Ecto neural progenitor cell (in vitro differentiated cells): Measurements from ENCODE around the gene MARS1.
"Not testable (repeated sequence)": the region's sequence is repeated elsewhere in the genome, so short reads cannot be mapped to it uniquely, and the experiment has no call there.

Experiments
- DNase-seq: peaks from one replicate; pipeline ENCODE4 v3.0.0-alpha.2; 2018; ENCODE audit warnings: low spot score

MARS1 gene

DNA sequence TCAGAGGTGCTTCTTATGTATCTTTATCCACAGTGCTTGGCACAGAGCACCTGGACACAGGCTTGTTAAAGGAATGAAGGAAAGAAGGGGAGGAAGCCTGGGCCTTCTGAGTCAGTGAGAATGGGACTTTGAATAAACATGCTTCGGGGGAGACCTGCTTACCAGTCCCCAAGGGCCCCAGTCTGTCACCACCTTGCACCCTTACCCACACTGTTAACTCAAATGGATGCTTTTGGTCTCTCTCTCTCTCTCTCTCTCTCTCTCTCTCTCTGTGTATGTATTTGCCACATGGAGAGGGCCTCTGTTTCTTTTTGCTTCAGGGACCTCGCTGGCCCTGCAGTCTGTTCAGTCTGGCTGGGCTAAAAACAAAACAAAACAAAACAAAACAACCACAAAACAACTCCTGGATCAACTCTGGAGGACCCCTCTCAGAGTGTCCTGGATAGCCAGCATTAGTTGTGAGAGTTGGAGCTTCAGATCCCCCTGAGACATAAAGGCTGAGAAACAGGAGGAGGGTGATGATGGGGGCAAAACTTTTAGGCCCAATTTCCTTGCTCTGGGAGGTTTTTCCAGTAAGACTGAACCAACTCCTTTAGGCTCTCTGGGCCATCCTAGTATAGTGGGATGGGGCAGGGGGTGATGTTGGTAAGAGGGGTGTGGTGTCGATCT is 63.9 kb downstream of the MARS1 start:
- no peak for DNase-seq

DNA sequence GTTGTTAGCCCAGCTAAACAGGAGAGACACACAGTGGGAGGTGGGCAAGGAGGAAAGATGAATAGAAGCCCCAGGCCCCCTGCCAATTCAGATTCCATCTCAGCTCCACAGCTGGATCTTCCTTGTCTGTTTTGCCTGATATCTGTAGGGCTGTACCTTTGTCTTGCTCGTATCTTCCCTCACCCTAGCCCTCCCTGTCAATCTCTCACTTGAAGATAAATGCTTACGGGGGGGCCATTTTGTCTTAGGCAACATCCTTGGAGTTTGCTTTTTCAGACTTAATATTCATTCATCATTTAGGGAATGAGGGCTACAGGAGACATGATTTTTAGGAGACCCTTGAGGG is 64.4 kb downstream of the MARS1 start:
- DNase-seq: no peak

DNA sequence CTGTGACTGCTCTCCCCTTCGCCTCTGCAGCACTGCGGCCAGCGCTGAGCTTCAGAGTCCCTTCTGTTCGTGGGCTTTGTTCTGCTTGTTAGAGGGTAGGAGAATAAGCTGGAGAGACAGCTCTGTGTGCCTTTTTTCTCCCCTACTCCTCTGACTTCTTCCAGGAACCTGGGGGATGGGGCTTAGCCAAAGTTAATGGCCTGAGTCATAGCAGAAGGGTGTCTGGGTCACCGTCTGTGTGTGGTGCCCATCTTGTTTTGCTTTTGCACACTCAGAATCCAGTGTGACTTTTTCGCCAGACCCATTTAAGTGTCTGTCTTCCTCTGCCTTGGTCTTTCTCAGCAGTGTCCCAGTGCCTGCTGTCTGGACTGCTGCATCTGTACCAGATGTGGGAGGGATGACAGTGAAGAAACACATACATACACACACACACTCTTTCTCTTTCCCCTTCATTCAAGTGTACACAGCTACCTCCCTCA is 65.0 kb downstream of the MARS1 start:
- no peak for DNase-seq

DNA sequence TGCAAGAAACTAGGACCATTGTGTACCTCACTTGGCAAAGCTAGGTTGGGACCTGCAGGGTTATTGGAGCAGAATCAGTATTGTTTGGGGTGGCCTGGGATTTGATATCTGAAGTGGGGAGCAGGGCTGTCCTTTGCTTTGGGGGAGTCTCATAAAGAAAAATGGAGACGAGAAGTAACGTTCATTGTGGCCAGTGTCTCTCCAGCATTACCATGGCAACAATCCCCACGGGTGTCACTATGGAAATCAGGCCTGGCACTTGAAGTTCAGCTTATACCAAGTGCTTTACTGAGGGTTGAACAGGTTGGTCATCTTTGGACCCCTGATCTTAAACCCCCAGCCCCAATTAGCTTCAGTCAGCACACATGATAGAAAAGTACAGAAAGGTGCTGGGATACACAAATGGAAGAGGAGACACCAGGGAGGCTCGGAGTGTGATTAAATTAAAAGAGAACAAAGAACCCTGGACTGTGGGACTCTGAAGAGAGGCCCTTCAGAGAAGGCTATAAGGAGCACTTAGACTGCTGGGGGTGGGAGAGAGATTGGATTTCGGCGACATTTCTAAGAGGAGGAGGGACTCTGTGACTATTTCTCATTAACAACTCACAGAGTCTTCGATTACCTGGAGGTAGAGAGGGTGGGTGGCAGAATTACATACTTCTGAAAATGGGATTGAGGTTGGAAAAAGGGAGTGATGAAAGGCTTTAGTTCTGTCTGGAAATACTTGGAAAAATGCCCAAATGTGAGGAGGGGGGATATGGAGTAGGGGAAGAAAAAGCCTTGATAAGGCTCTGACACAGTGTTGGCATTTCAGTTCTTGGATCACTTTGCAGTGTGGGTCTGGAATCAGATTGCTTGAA is 65.7 kb downstream of the MARS1 start:
- no peak for DNase-seq

DNA sequence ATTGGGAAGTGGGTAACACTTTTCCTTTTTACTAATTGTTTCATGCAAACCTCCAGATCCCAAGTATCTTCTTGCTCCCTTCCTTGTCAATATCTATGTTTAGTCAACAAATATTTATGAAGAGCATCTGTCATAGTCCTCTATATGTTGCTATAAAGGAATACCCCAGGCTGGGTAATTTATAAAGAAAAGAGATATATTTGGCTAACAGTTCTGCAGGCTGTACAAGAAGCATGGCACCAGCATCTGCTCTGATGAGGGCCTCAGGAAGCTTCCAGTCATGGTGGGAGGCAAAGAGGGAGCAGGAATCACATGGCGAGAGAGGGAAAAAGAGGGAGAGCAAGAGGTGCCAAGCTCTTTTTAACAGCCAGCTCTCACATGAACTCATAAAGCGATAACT is 66.6 kb downstream of the MARS1 start:
- no peak for DNase-seq

DNA sequence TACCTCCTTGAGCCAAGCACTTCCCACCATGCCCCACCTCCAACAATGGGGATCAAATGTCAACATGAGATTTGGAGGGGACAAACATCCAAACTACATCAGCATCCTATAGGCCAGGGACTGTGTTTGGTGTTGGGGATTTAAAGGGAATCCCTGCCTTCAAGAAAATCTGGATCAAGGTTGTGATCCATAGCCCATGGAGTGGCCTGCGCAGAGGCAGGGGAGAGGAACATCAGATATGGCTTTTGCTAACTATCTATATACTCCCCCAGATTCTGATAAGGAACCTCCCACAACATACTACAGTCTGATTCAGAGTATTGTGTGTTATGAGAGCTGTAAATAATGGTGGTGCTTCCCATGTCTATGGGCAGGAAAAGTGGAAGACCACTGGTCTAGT is 67.0 kb downstream of the MARS1 start:
- DNase-seq: no peak

DNA sequence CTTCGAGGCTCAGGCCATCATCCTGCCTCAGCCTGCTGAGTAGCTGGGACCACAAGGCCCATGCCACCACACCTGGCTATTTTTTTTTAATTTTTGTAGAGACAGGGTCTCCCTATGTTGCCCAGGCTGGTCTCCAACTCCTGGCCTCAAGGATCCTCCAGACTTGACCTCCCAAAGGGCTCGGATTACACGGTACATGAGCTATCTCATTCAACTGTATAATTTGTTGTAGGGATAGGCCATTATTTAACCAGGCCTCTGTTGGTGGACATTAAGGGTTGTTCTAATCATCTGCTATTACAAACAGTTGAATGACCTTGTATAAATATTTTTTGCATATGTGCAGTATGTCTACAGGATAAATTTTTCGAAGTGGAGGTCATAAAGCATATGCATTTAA is 71.0 kb downstream of the MARS1 start:
- no peak for DNase-seq

DNA sequence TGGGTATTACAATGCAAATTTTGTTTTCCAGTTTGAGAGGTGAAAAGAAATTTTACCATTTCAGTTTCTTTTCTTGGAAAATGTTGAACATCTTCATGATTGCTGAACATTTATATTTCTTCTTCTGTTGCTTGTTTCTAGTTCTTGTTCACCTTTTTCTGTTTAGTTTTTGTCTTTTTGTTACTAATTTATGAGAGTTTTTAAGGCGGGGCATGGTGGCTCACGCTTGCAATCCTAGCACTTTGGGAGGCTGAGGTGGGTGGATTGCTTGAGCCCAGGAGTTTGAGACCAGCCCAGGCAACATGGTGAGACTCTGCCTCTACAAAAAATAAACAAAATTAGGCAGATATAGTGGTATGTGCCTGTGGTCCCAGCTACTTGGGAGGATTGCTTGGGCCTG is 72.6 kb downstream of the MARS1 start:
- no peak for DNase-seq

DNA sequence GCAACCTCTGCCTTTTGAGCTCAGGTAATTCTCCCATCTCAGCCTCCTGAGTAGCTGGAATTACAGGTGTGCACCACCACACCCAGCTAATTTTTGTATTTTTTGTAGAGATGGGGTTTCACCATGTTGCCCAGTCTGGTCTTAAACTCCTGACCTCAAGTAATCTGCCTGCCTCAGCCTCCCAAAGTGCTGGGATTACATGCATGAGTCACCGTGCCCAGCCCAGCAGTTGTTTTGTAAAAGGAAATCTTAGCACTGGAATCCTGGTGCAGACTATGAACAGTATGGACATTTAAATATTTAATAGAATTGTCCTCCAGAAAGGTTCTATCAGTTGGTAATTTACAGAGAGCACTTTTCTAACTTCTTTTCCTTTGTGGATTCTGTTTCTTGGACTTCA is 73.2 kb downstream of the MARS1 start:
- not testable (repeated sequence) for DNase-seq

DNA sequence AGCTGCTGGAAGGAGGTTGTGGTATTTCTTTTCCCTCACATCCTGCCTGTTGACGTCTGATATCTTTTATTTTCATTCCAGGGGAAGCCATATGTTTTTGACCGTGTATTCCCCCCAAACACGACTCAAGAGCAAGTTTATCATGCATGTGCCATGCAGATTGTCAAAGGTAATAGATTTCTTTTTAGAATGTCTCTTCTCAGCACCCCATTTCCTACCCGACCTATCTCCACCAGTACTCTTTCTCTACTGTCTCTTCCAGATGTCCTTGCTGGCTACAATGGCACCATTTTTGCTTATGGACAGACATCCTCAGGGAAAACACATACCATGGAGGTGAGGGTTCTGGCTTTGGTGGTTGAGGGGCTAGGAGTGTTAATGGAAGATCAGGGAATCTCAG is 75.5 kb downstream of the MARS1 start:
- DNase-seq: no peak

DNA sequence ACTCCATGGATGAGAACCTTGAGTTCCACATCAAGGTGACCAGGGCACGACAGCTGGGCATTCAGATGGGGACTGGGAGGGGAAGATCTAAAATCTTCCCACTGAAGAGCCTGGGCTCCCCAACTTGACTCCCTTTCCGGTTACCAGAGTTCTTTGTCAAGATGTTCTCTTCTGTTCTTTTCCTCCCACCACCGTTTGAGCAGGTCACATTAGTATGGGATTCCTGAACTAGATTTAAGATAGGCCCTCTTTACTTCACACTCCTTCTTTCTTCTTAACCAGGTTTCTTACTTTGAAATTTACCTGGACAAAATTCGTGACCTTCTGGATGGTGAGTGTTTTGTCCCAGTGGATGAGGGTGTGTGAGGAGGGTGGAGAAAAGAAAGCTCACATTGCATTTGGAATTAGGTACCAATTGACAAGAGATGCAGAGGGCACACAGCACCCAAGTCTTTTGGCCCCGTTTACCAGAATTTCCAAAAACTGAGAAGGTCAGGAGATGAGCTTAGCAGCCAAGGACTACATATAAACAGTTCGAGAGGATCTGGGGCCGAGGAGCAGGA is 76.4 kb downstream of the MARS1 start:
- no peak for DNase-seq
